Stimulated activated CD8-positive, alpha-beta memory T cell treated with anti-CD3 and anti-CD28 coated beads, Interleukin-4, amount 100 ng/mL, for 48 hours (primary cell): ENCODE results near the gene RRP15.
A peak's percentile ranks its signal among the peaks of the same experiment; 100 is the strongest.

Experiments used
- DNase-seq: peaks from one replicate; pipeline ENCODE4 v3.0.0-alpha.2; 2020

Gene RRP15

GRCh38 chr1:218344814-218345672, 60.0 kb downstream of the RRP15 start, which contains the start of gene TGFB2:
Gene TGFB2 (plus strand): TSS chr1:218345336. CDS start chr1:218346702, 1,366 bp downstream.
- DNase-seq, result peak; percentile 27

- peak; percentile 36 for DNase-seq
Observed at GRCh38 chr1:218345673-218346390, 60.7 kb downstream of the RRP15 start.

GRCh38 chr1:218346391-218347204, 61.5 kb downstream of the RRP15 start:
- DNase-seq, result peak; percentile 28

GRCh38 chr1:218347336-218347722, 62.2 kb downstream of the RRP15 start:
- DNase-seq, result no peak

- DNase-seq, result no peak
Observed at GRCh38 chr1:218347723-218348627, 62.9 kb downstream of the RRP15 start.

- no peak for DNase-seq
Observed at GRCh38 chr1:218348628-218349071, 63.6 kb downstream of the RRP15 start.

- DNase-seq, result no peak
Observed at GRCh38 chr1:218349348-218350034, 64.4 kb downstream of the RRP15 start.

GRCh38 chr1:218350035-218350525, 65.0 kb downstream of the RRP15 start:
- DNase-seq, result no peak

- no peak for DNase-seq
Observed at GRCh38 chr1:218350801-218351266, 65.7 kb downstream of the RRP15 start.

GRCh38 chr1:218351391-218352074, 66.4 kb downstream of the RRP15 start:
- peak; percentile 43 for DNase-seq

GRCh38 chr1:218352075-218352438, 67.0 kb downstream of the RRP15 start:
- DNase-seq, result no peak

GRCh38 chr1:218353656-218354055, 68.6 kb downstream of the RRP15 start:
- no peak for DNase-seq

- no peak for DNase-seq
Observed at GRCh38 chr1:218355278-218355677, 70.2 kb downstream of the RRP15 start.

GRCh38 chr1:218357211-218357892, 72.3 kb downstream of the RRP15 start:
- DNase-seq, result no peak

GRCh38 chr1:218357893-218358232, 72.8 kb downstream of the RRP15 start:
- no peak for DNase-seq

GRCh38 chr1:218361298-218362065, 76.4 kb downstream of the RRP15 start:
- DNase-seq, result no peak

GRCh38 chr1:218362418-218363076, 77.5 kb downstream of the RRP15 start:
- DNase-seq, result no peak

GRCh38 chr1:218363141-218363540, 78.0 kb downstream of the RRP15 start:
- DNase-seq, result no peak
